ENCODE results near the gene RAB26. TPM values are rescaled to one million over a fixed set of nuclear protein-coding genes. Genes with fewer than 3 reads are reported as not detected.

RAB26 gene
- total and polyA plus RNA-seq, 9 donors, result 0.27 to 3.4 (median 0.69) TPM

GRCh38 chr16:2159175-2159838 lies 10.9 kb downstream of the RAB26 start:
- no peaks in the 10 kb centered on the region for H3K9me3 ChIP-seq (replicated peaks; ENCODE audit: control insufficient read depth, low read depth, low read length)
- peak overlapping the region; percentile 19 for H3K4me3 ChIP-seq (ENCODE audit: low read length)
- H3K36me3 ChIP-seq (ENCODE audit: control insufficient read depth, insufficient read depth, low read length), result peaks cover 7% of the 10 kb centered on the region
- H3K27ac ChIP-seq (ENCODE audit: low read length), result peak overlapping the region; percentile 84
- H3K27me3 ChIP-seq (ENCODE audit: control insufficient read depth, insufficient read depth, low read length), result no peaks in the 10 kb centered on the region
- DNase-seq, result peak; percentile 93
- 25% methylated on average over 23 of the region's 24 CpGs for WGBS (ENCODE audit: insufficient coverage)
- peaks cover 78% of the 10 kb centered on the region for H3K4me1 ChIP-seq (ENCODE audit: control insufficient read depth, insufficient read depth, low read length)

GRCh38 chr16:2160915-2161551 lies 12.6 kb downstream of the RAB26 start:
- Histone ChIP-seq H3K27me3 (ENCODE audit: control insufficient read depth, insufficient read depth, low read length) (no peaks in the 10 kb centered on the region), H3K4me3 (ENCODE audit: low read length) (peak overlapping the region; percentile 3), H3K27ac (ENCODE audit: low read length) (peak overlapping the region; percentile 85), H3K9me3 (replicated peaks; ENCODE audit: control insufficient read depth, low read depth, low read length) (no peaks in the 10 kb centered on the region), H3K36me3 (ENCODE audit: control insufficient read depth, insufficient read depth, low read length) (peaks cover 11% of the 10 kb centered on the region), H3K4me1 (ENCODE audit: control insufficient read depth, insufficient read depth, low read length) (peaks cover 72% of the 10 kb centered on the region)
- WGBS (ENCODE audit: insufficient coverage), result 37% methylated on average over 16 of the region's 20 CpGs
- peak; percentile 76 for DNase-seq

- WGBS (ENCODE audit: insufficient coverage), result 93% methylated on average over 10 of the region's 10 CpGs
- H3K4me3 ChIP-seq (ENCODE audit: low read length), result no peak overlapping the region
- peaks cover 64% of the 10 kb centered on the region for H3K4me1 ChIP-seq (ENCODE audit: control insufficient read depth, insufficient read depth, low read length)
- no peaks in the 10 kb centered on the region for H3K27me3 ChIP-seq (ENCODE audit: control insufficient read depth, insufficient read depth, low read length)
- peaks cover 20% of the 10 kb centered on the region for H3K36me3 ChIP-seq (ENCODE audit: control insufficient read depth, insufficient read depth, low read length)
- no peak for DNase-seq
- H3K27ac ChIP-seq (ENCODE audit: low read length), result peak overlapping the region; percentile 72
- H3K9me3 ChIP-seq (replicated peaks; ENCODE audit: control insufficient read depth, low read depth, low read length), result no peaks in the 10 kb centered on the region
Measured at GRCh38 chr16:2161911-2162310, 13.5 kb downstream of the RAB26 start.

GRCh38 chr16:2162676-2163118 lies 14.3 kb downstream of the RAB26 start:
- no peak overlapping the region for H3K27ac ChIP-seq (ENCODE audit: low read length)
- H3K9me3 ChIP-seq (replicated peaks; ENCODE audit: control insufficient read depth, low read depth, low read length), result no peaks in the 10 kb centered on the region
- WGBS (ENCODE audit: insufficient coverage), result 78% methylated on average over 10 of the region's 13 CpGs
- no peak overlapping the region for H3K4me3 ChIP-seq (ENCODE audit: low read length)
- H3K27me3 ChIP-seq (ENCODE audit: control insufficient read depth, insufficient read depth, low read length), result no peaks in the 10 kb centered on the region
- peaks cover 27% of the 10 kb centered on the region for H3K36me3 ChIP-seq (ENCODE audit: control insufficient read depth, insufficient read depth, low read length)
- no peak for DNase-seq
- H3K4me1 ChIP-seq (ENCODE audit: control insufficient read depth, insufficient read depth, low read length), result peaks cover 57% of the 10 kb centered on the region

- Histone ChIP-seq H3K4me1 (ENCODE audit: control insufficient read depth, insufficient read depth, low read length) (peaks cover 50% of the 10 kb centered on the region), H3K36me3 (ENCODE audit: control insufficient read depth, insufficient read depth, low read length) (peaks cover 34% of the 10 kb centered on the region), H3K27me3 (ENCODE audit: control insufficient read depth, insufficient read depth, low read length) (no peaks in the 10 kb centered on the region), H3K9me3 (replicated peaks; ENCODE audit: control insufficient read depth, low read depth, low read length) (no peaks in the 10 kb centered on the region), H3K27ac (ENCODE audit: low read length) (no peak overlapping the region), H3K4me3 (ENCODE audit: low read length) (no peak overlapping the region)
- WGBS (ENCODE audit: insufficient coverage), result 91% methylated on average over 25 of the region's 26 CpGs
- DNase-seq, result no peak
Measured at GRCh38 chr16:2163211-2163881, 14.9 kb downstream of the RAB26 start.

GRCh38 chr16:2165861-2166260 lies 17.4 kb downstream of the RAB26 start:
- H3K4me1 ChIP-seq (ENCODE audit: control insufficient read depth, insufficient read depth, low read length), result peaks cover 32% of the 10 kb centered on the region
- no peak for DNase-seq
- no peak overlapping the region for H3K27ac ChIP-seq (ENCODE audit: low read length)
- H3K36me3 ChIP-seq (ENCODE audit: control insufficient read depth, insufficient read depth, low read length), result peaks cover 48% of the 10 kb centered on the region
- no peaks in the 10 kb centered on the region for H3K27me3 ChIP-seq (ENCODE audit: control insufficient read depth, insufficient read depth, low read length)
- WGBS (ENCODE audit: insufficient coverage), result 90% methylated on average over 12 of the region's 12 CpGs
- H3K4me3 ChIP-seq (ENCODE audit: low read length), result no peak overlapping the region
- no peaks in the 10 kb centered on the region for H3K9me3 ChIP-seq (replicated peaks; ENCODE audit: control insufficient read depth, low read depth, low read length)

- H3K4me1 ChIP-seq (ENCODE audit: control insufficient read depth, insufficient read depth, low read length), result peaks cover 27% of the 10 kb centered on the region
- H3K9me3 ChIP-seq (replicated peaks; ENCODE audit: control insufficient read depth, low read depth, low read length), result no peaks in the 10 kb centered on the region
- WGBS (ENCODE audit: insufficient coverage), result 89% methylated on average over 17 of the region's 17 CpGs
- no peaks in the 10 kb centered on the region for H3K27me3 ChIP-seq (ENCODE audit: control insufficient read depth, insufficient read depth, low read length)
- no peak overlapping the region for H3K27ac ChIP-seq (ENCODE audit: low read length)
- H3K4me3 ChIP-seq (ENCODE audit: low read length), result no peak overlapping the region
- H3K36me3 ChIP-seq (ENCODE audit: control insufficient read depth, insufficient read depth, low read length), result peaks cover 55% of the 10 kb centered on the region
- DNase-seq, result no peak
Measured at GRCh38 chr16:2166263-2167067, 18.0 kb downstream of the RAB26 start.

- Histone ChIP-seq H3K36me3 (ENCODE audit: control insufficient read depth, insufficient read depth, low read length) (peaks cover 61% of the 10 kb centered on the region), H3K4me3 (ENCODE audit: low read length) (no peak overlapping the region), H3K9me3 (replicated peaks; ENCODE audit: control insufficient read depth, low read depth, low read length) (no peaks in the 10 kb centered on the region), H3K27ac (ENCODE audit: low read length) (no peak overlapping the region), H3K27me3 (ENCODE audit: control insufficient read depth, insufficient read depth, low read length) (no peaks in the 10 kb centered on the region), H3K4me1 (ENCODE audit: control insufficient read depth, insufficient read depth, low read length) (peaks cover 20% of the 10 kb centered on the region)
- WGBS (ENCODE audit: insufficient coverage), result 89% methylated on average over 17 of the region's 18 CpGs
- no peak for DNase-seq
Measured at GRCh38 chr16:2167068-2167638, 18.7 kb downstream of the RAB26 start.

GRCh38 chr16:2170080-2170479 lies 21.7 kb downstream of the RAB26 start:
- DNase-seq, result no peak
- H3K36me3 ChIP-seq (ENCODE audit: control insufficient read depth, insufficient read depth, low read length), result peaks cover 78% of the 10 kb centered on the region
- 88% methylated on average over 6 of the region's 18 CpGs for WGBS (ENCODE audit: insufficient coverage)
- peak overlapping the region; percentile 49 for H3K27ac ChIP-seq (ENCODE audit: low read length)
- no peaks in the 10 kb centered on the region for H3K27me3 ChIP-seq (ENCODE audit: control insufficient read depth, insufficient read depth, low read length)
- peak overlapping the region; percentile 27 for H3K4me3 ChIP-seq (ENCODE audit: low read length)
- H3K4me1 ChIP-seq (ENCODE audit: control insufficient read depth, insufficient read depth, low read length), result peaks cover 7% of the 10 kb centered on the region
- H3K9me3 ChIP-seq (replicated peaks; ENCODE audit: control insufficient read depth, low read depth, low read length), result no peaks in the 10 kb centered on the region

Measured in muscle of leg (tissue), 11 donors.